ENCODE results near the gene GRK3.

GRK3 gene

GRCh38 chr22:25742918-25743708 lies 178.6 kb downstream of the GRK3 start:
- DNase-seq = no peak

- no peak for DNase-seq
Measured at GRCh38 chr22:25744694-25745093, 180.2 kb downstream of the GRK3 start.

- DNase-seq = no peak
Measured at GRCh38 chr22:25745341-25746011, 181.0 kb downstream of the GRK3 start.

GRCh38 chr22:25746012-25746373 lies 181.5 kb downstream of the GRK3 start:
- DNase-seq = no peak

GRCh38 chr22:25747245-25747944 lies 182.9 kb downstream of the GRK3 start:
- DNase-seq = no peak

- DNase-seq = no peak
Measured at GRCh38 chr22:25748140-25748539, 183.7 kb downstream of the GRK3 start.

- DNase-seq = no peak
Measured at GRCh38 chr22:25748704-25749103, 184.2 kb downstream of the GRK3 start.

GRCh38 chr22:25749420-25750169 lies 185.1 kb downstream of the GRK3 start:
- no peak for DNase-seq

GRCh38 chr22:25750569-25751173 lies 186.2 kb downstream of the GRK3 start:
- no peak for DNase-seq

- no peak for DNase-seq
Measured at GRCh38 chr22:25751174-25751581, 186.7 kb downstream of the GRK3 start.

- no peak for DNase-seq
Measured at GRCh38 chr22:25752615-25753214, 188.2 kb downstream of the GRK3 start.

- no peak for DNase-seq
Measured at GRCh38 chr22:25753252-25753651, 188.8 kb downstream of the GRK3 start.

GRCh38 chr22:25754527-25755202 lies 190.2 kb downstream of the GRK3 start:
- no peak for DNase-seq

GRCh38 chr22:25757686-25758085 lies 193.2 kb downstream of the GRK3 start:
- no peak for DNase-seq

GRCh38 chr22:25758316-25758715 lies 193.8 kb downstream of the GRK3 start:
- DNase-seq = no peak

- no peak for DNase-seq
Measured at GRCh38 chr22:25759825-25760231, 195.4 kb downstream of the GRK3 start.

- no peak for DNase-seq
Measured at GRCh38 chr22:25760294-25760693, 195.8 kb downstream of the GRK3 start.

GRCh38 chr22:25760848-25761595 lies 196.5 kb downstream of the GRK3 start:
- no peak for DNase-seq

- DNase-seq = no peak
Measured at GRCh38 chr22:25762147-25762546, 197.7 kb downstream of the GRK3 start.

GRCh38 chr22:25763239-25763777 lies 198.8 kb downstream of the GRK3 start:
- DNase-seq = no peak

Data from activated T-cell treated with anti-CD3 and anti-CD28 coated beads, Interleukin-2, amount 50 U/mL, for 1 hour (primary cell).